SK-N-MC (cell line): ENCODE results near the gene MAP3K7CL.

Experiments used
- EZH2 ChIP-seq: fragments of 200-600 bp; sonication (generic); IDR thresholded peaks from one replicate; pipeline ENCODE4 v1.6.1; 2017; ENCODE audit warnings: antibody characterized with exemption
- FOXP2 ChIP-seq: optimal IDR thresholded peaks from 2 replicates; pipeline ENCODE3; 2011; ENCODE audit warnings: mild to moderate bottlenecking, moderate library complexity; ENCODE audit not compliant: insufficient read depth; ENCODE audit errors: extremely low read length, control extremely low read depth
- POLR2AphosphoS5 ChIP-seq: IDR thresholded peaks from 2 replicates; pipeline ENCODE4 v1.6.1; 2012; ENCODE audit warnings: mild to moderate bottlenecking, low read depth, low read length, borderline replicate concordance

GRCh38 chr21:29166323-29166722, 35.9 kb downstream of the MAP3K7CL start:
- TF ChIP-seq EZH2 (no peak), POLR2AphosphoS5 (no peak), FOXP2 (no peak)
